Caco-2 (cell line): ENCODE results near the gene MICOS13. TPM values are rescaled to one million over a fixed set of nuclear protein-coding genes. Genes with fewer than 3 reads are reported as not detected.

ENCODE experiments used
- BruUV-seq: library from RNA; stranded (reverse); fragments of 400-500 nt; replicated peaks from 2 replicates; lab custom pipeline; 2021; lab: Mats Ljungman, UMichigan
- CTCF ChIA-PET: fragments of 300-600 bp; sonication (Branson Sonifier 250); formaldehyde crosslinking; loops from one replicate; lab custom pipeline; 2022; ENCODE audit warnings: antibody characterized with exemption; lab: Charles Lee
- POLR2A ChIA-PET: fragments of 300-600 bp; sonication (Branson Sonifier 250); formaldehyde crosslinking; loops from one replicate; lab custom pipeline; 2022; ENCODE audit warnings: antibody characterized with exemption; lab: Charles Lee
- DNase-seq, 2 experiments: peaks; one replicate each; pipeline versions ENCODE4 v3.0.0 to v3.0.0-alpha.2; 2020 to 2022
- H3K27me3 ChIP-seq: replicated peaks from 2 replicates; pipeline ENCODE4 v1.6.0; 2011; ENCODE audit warnings: low read length; ENCODE audit not compliant: control insufficient read depth, insufficient read depth
- H3K36me3 ChIP-seq: 2 replicates; pipeline ENCODE4 v1.5.1; 2011; ENCODE audit warnings: low read length; ENCODE audit not compliant: control insufficient read depth, insufficient read depth
- H3K4me1 ChIP-seq: fragments of 250-450 bp; sonication (Bioruptor Pico); 2 replicates; pipeline ENCODE4 v1.5.1; 2020; ENCODE audit warnings: mild to moderate bottlenecking
- H3K4me3 ChIP-seq: 2 replicates; pipeline ENCODE4 v1.5.1; 2011; ENCODE audit warnings: low read depth, mild to moderate bottlenecking, control low read depth, low read length
- H3K9me3 ChIP-seq: fragments of 250-450 bp; sonication (Bioruptor Pico); 2 replicates; pipeline ENCODE4 v1.5.1; 2020; ENCODE audit warnings: mild to moderate bottlenecking, moderate library complexity
- H3K27ac Mint-ChIP-seq: one replicate; pipeline ENCODE4 v1.8.0; 2022; ENCODE audit warnings: mixed read lengths; ENCODE audit not compliant: unreplicated experiment
- H3K27me3 Mint-ChIP-seq: one replicate; pipeline ENCODE4 v1.8.0; 2022; ENCODE audit warnings: mixed read lengths; ENCODE audit not compliant: insufficient read depth, unreplicated experiment
- H3K36me3 Mint-ChIP-seq: one replicate; pipeline ENCODE4 v1.8.0; 2022; ENCODE audit warnings: mild to moderate bottlenecking, mixed read lengths; ENCODE audit not compliant: insufficient read depth, unreplicated experiment
- H3K4me1 Mint-ChIP-seq: one replicate; pipeline ENCODE4 v1.8.0; 2022; ENCODE audit warnings: low read depth, mixed read lengths; ENCODE audit not compliant: unreplicated experiment
- H3K4me3 Mint-ChIP-seq: one replicate; pipeline ENCODE4 v1.8.0; 2022; ENCODE audit warnings: mild to moderate bottlenecking, moderate library complexity, mixed read lengths; ENCODE audit not compliant: unreplicated experiment
- H3K9me3 Mint-ChIP-seq: one replicate; pipeline ENCODE4 v1.8.0; 2022; ENCODE audit warnings: mixed read lengths; ENCODE audit not compliant: unreplicated experiment
- CTCF ChIP-seq, 2 experiments: fragments of 200-600 bp in 1 of 2; IDR thresholded peaks; 1 replicate in 1 of 2; 2 replicates in 1 of 2; pipeline versions ENCODE4 v1.5.1 to v1.8.0; 2011 to 2022; ENCODE audit warnings: antibody characterized with exemption in 1 of 2, control low read depth in 1 of 2, inconsistent platforms in 1 of 2, low read depth in 1 of 2, low read length in 1 of 2, mild to moderate bottlenecking in 1 of 2, moderate library complexity in 1 of 2; ENCODE audit not compliant: insufficient read depth in 1 of 2, severe bottlenecking in 1 of 2, unreplicated experiment in 1 of 2
- intact Hi-C: fragments of 100-400 bp; cut with micrococcal nuclease; formaldehyde crosslinking; loops from one replicate; pipeline ENCODE4 v1.10.0; 2022; ENCODE audit not compliant: unreplicated experiment
- total RNA-seq: library from RNA; stranded (reverse); gene quantifications from 2 replicates; pipeline ENCODE4 v1.2.3, GENCODE V29; 2022

Gene MICOS13
- total RNA-seq, 1 experiment from 2014 or later: 43.1 TPM

GRCh38 chr19:5697022-5697889, 16.9 kb upstream of the MICOS13 start:
- intact Hi-C loops: no loop called here
- peaks cover 6% of the 10 kb centered on the region for H3K36me3 ChIP-seq
- no peak overlapping the region for H3K4me3 ChIP-seq
- Mint-ChIP-seq H3K4me1 (no peaks in the 10 kb centered on the region), H3K36me3 (peaks cover 98% of the 10 kb centered on the region), H3K27ac (peak overlapping the region; percentile 24), H3K4me3 (no peak overlapping the region), H3K27me3 (no peaks in the 10 kb centered on the region), H3K9me3 (no peaks in the 10 kb centered on the region)
- BruUV-seq: no TSS peak
- no peak for DNase-seq
- no peaks in the 10 kb centered on the region for H3K4me1 ChIP-seq
- H3K9me3 ChIP-seq: no peaks in the 10 kb centered on the region
- no peak for TF ChIP-seq CTCF (IDR thresholded peaks at IDR 0.05; ENCODE audit: insufficient read depth in 1 of 2, low read depth in 1 of 2, low read length in 1 of 2, severe bottlenecking in 1 of 2, unreplicated experiment in 1 of 2)
- H3K27me3 ChIP-seq: no peaks in the 10 kb centered on the region
- ChIA-PET CTCF (interaction anchor here (0.6 kb wide), 1 partner anchor 9 kb away, joined by 3 read pairs; no protein-coding TSS in a partner anchor), POLR2A (interaction anchor here (0.6 kb wide), 1 partner anchor 23 kb away, joined by 8 read pairs; the partner anchor contains the start of gene LONP1)

GRCh38 chr19:5696196-5697021, 16.1 kb upstream of the MICOS13 start:
- Mint-ChIP-seq H3K27me3 (no peaks in the 10 kb centered on the region), H3K27ac (peak overlapping the region; percentile 24), H3K4me1 (no peaks in the 10 kb centered on the region), H3K9me3 (no peaks in the 10 kb centered on the region), H3K36me3 (peaks cover 100% of the 10 kb centered on the region), H3K4me3 (no peak overlapping the region)
- Histone ChIP-seq H3K9me3 (no peaks in the 10 kb centered on the region), H3K27me3 (no peaks in the 10 kb centered on the region), H3K36me3 (peaks cover 7% of the 10 kb centered on the region), H3K4me3 (no peak overlapping the region), H3K4me1 (no peaks in the 10 kb centered on the region)
- BruUV-seq: no TSS peak
- intact Hi-C loops: no loop called here
- ChIA-PET CTCF (no interaction called here), POLR2A (interaction anchor here (0.6 kb wide), 1 partner anchor 24 kb away, joined by 8 read pairs; the partner anchor contains the start of gene LONP1)
- no peak for DNase-seq
- no peak for TF ChIP-seq CTCF (IDR thresholded peaks at IDR 0.05; ENCODE audit: insufficient read depth in 1 of 2, low read depth in 1 of 2, low read length in 1 of 2, severe bottlenecking in 1 of 2, unreplicated experiment in 1 of 2)

GRCh38 chr19:5695649-5696195, 15.4 kb upstream of the MICOS13 start:
- Mint-ChIP-seq H3K9me3 (no peaks in the 10 kb centered on the region), H3K27ac (no peak overlapping the region), H3K27me3 (no peaks in the 10 kb centered on the region), H3K4me1 (no peaks in the 10 kb centered on the region), H3K36me3 (peaks cover 100% of the 10 kb centered on the region), H3K4me3 (no peak overlapping the region)
- H3K27me3 ChIP-seq: no peaks in the 10 kb centered on the region
- intact Hi-C loops: no loop called here
- H3K36me3 ChIP-seq: peaks cover 10% of the 10 kb centered on the region
- ChIA-PET CTCF (interaction anchor here (0.5 kb wide), 1 partner anchor 14 kb away, joined by 3 read pairs; no protein-coding TSS in a partner anchor), POLR2A (no interaction called here)
- no peak overlapping the region for H3K4me3 ChIP-seq
- H3K9me3 ChIP-seq: no peaks in the 10 kb centered on the region
- H3K4me1 ChIP-seq: no peaks in the 10 kb centered on the region
- DNase-seq: no peak
- TF ChIP-seq CTCF (IDR thresholded peaks at IDR 0.05; ENCODE audit: insufficient read depth in 1 of 2, low read depth in 1 of 2, low read length in 1 of 2, severe bottlenecking in 1 of 2, unreplicated experiment in 1 of 2): no peak
- BruUV-seq: no TSS peak
